ENCODE data around the gene MAP7. TPM values are rescaled to one million over a fixed set of nuclear protein-coding genes. Genes with fewer than 3 reads are reported as not detected.

Gene MAP7
- total RNA-seq, 1 experiment from 2014 or later = 1.1 TPM

DNA sequence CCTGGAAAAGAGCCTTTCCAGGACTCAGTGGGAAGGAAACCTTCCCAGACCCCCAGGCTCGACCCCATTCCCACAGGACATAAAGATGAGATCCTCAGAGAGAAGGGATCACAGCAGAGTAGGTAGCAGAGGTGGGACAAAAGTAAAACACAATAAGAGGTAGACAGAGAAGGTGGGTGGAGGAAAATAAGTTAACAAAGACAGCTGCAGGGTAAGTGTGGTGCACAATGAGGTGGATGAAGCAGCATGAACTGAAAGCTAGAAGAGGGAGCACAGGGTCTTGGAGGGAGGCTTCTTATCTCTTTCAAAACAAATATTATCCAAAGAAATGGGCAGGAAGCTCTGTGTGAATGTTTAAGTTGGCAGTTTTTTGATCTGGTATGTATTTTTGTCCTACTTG is 14.0 kb upstream of the MAP7 start:
- DNase-seq (ENCODE audit: low read depth) = no peak

DNA sequence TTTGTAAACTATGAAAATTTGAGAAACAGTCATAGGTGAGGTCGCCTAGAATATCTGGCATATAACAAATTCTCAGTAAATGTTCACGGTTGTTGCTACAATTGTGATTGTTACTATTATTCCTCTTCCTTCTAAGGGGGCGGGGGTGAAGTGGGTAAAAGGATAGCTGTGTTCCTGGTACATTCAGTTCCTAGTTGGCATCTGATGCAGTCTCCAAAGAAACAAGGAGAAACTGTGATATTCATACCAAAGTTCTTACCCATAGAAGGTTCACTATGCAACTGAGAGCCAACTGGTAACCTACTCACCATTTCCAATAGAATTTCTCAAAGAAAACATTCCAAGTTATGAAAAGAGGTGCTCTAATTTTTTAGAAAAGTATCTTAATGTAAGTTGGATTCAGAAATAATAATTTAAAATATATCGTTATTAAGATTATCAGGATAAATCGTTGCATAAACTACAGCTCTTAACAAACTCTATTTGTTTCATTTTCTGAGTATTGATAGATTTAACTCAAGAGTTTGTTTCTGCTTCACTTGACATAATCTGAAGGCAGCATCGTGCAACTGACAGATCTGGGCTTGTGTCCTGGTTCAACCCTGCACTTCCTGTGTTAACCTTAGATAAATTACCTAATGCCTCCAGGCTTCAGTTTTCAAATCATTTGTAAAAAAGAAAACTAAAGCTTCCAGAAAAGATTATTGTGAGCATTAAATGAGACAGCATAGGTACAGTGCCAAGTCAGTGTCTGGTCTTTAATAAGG is 13.3 kb upstream of the MAP7 start:
- no peak for DNase-seq (ENCODE audit: low read depth)

DNA sequence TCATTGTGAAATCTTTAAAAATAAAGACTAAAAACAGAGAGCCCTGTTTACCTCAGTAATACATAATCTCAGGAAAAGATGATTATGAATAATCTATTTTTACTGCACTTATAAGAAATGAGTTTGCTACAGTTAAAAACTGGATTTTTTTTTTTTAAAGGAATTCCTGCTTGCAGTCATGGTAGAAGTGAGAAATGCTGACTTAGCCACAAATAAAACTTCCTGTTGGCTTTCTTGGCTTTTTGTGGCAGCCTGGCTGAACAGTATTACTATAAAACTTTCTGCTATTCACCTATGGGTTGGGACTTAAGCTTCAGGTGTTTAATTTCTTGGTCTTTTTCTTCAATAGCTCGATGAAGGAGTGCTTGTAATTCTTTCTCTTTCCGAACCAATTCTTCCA is 12.0 kb upstream of the MAP7 start:
- DNase-seq (ENCODE audit: low read depth) = no peak

DNA sequence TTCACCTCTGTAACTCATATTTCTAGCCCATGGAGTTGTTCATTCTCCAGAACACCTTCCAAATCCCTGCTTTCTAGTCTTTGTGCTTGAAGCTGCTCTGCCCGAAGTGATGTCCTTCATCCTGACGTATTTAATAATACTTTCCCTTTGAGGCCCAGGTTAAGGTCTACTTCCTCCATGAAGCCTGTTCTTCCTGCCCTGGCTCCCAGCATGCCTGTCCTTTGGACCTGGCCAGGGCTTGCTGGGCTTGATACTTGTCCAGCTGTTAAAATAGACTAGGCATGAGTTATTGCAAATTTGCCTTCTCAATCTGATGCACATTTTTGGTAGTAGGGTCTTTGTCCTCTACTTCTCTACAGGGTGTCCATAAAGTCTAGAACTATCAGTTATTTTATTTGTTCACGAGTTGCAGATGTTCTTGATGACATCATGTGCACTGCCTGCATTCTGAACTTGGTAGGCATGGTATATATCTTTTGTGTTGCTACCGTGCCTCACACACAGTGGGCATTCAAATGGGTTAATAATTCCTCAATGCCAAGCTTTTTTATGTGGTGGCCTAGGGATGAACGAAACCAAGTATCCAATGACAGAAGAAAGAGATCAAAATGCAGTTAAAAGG is 3.1 kb upstream of the MAP7 start:
- DNase-seq (ENCODE audit: low read depth) = no peak

DNA sequence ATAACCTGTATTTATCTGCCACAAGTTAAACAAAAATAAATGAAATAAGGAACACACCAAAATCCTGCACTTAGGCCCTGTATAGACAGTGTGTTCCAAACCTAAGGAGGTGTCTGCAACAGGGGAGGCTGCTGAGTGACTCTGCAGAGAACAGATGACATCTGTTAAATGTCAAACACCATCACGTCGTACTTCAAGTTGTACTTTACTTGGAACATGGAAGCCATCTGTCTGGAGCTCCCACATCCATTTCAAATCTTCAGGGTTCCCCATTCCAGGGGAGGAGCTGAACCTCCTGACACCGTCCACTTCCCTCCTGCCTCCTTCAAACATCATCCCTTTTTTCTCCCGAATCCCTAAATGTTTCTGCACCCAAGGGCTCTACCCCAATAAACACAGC is 1.8 kb upstream of the MAP7 start:
- DNase-seq (ENCODE audit: low read depth) = no peak

DNA sequence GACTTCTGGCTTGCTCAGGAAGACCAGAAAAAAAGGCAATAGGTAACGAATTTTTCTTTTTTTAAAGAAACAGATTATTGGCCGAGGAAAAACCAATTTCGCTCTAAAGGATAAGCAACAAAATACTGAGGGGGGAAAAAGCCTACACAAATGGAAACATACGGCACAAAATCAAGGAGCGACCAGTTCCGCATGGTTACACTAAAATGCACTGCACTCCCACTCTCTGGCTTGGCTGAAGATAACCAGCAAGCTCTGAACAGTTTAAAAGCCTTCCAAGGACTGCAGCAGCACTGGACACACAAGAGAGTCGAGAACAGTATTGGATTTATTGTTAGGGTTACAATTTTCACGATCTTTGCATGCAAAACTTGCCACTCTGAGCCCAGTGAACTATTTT is 881 bp upstream of the MAP7 start:
- no peak for DNase-seq (ENCODE audit: low read depth)

DNA sequence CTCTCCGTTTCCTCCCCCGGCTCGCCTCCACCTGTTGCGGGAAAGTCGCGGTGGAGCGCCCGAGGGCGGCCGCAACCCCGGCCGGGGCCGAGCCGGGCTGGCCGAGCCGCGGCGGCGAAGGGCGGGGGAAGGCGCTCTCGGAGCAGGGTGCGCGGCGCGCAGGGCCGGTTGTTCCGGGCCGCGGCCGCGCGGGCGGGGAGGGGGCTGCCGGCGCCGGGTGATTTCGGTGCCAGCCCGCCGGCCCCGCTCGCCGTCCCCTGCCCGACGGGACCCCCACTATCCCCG is 235 bp downstream of the MAP7 start:
- DNase-seq (ENCODE audit: low read depth) = no peak

DNA sequence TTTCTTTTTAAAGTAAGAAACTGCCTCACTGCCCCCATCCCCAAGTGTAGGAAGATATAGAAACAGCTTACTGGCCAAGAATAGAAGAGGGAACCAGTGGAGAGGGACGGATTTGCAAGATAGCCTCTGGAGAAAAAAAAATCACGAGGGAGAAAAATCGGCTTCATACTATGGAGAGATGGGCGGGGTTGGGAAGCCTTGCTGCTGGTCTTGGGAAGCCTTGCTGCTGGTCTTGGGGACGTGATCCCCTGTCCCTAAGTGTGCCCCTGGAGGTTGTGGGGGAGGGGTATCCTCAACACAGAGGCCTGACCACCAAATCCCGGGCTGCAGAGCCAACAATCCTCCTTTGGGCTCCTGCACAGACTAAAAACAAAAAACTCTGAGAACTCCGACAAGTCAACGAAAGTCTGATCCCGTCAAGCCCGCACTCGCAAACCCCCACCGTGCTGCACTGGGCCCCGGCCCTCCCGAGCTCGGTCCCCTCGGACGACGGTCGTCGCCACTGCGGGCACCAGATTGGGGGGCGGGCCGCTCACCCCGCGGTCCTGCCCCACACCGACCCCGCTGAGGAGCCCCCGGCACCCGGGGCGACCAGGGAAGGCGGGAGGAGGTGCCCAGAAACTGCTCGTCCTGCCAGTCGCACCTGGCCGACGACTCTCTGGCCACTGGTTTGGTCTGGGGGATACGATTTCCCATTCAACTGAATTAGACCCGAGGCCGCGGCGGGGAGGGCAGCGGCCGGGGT is 750 bp downstream of the MAP7 start:
- no peak for DNase-seq (ENCODE audit: low read depth)

DNA sequence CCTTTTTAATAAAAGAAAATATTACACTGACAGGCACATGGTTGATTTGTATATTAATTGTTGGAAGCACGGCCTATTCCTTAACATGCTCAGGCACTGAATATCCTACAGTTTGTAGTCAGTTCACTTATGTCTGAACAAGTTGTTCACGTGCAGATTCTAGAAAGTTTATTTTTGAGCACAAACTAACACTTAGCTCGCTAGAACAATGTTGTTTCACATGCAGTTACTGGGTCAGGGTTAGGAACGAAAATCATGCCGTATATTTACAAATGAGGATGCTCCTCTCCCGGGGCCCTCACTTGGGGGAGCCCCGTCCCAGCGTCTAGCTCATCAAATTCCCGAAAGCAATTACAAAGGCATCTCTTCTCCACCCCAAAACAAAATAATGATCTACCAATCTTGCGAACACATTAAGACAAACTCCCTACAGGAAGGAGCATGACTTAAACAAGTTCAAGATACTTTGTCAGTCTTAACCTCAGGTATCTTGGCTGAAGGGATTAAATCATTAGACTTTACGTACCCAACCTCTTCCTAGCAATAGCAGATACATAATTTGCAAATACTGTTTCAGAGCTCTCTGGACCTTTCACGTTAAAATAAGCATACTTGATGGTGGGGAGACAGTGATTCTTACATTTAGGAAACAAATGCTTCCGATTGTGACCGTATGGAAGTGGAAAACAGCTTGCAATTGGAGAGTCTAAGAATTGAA is 1.5 kb downstream of the MAP7 start:
- DNase-seq (ENCODE audit: low read depth) = no peak

DNA sequence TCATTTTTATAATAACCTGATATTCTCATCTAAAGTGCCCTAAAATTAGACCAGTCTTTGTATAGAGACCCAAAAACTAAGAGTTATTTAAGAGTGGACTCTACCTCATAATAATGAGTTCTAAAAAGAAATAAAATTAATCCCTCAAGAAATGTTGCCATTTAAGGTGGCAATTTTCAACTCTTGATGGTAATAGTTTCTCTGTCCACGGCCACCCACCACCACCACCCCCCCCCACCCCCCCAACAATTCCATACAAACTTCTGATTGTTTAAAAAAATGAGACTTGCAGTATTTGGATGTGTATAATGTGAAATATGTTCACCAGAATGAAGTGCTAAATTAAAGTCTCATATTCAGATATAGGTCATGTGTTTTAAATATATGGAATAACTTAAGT is 2.4 kb downstream of the MAP7 start:
- no peak for DNase-seq (ENCODE audit: low read depth)

DNA sequence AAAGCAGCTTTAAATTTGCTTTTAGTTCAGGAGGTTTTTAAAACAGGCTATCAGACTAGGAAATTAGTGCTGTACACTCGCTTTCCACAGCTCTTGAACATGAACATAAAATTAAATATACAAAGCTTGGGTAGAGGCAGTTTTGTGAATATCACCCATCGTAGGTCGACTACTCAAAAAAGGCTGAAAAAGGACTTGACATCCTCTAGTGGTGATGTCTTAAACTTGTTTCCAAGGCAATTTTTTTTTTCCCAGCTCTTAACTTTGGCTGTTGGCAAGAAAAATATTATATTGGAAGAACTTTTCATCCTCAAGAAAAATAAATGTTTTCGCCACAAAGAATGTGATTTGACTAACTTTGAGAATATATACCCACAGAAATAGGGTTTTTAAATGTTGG is 2.9 kb downstream of the MAP7 start:
- peak; percentile 12 for DNase-seq (ENCODE audit: low read depth)

DNA sequence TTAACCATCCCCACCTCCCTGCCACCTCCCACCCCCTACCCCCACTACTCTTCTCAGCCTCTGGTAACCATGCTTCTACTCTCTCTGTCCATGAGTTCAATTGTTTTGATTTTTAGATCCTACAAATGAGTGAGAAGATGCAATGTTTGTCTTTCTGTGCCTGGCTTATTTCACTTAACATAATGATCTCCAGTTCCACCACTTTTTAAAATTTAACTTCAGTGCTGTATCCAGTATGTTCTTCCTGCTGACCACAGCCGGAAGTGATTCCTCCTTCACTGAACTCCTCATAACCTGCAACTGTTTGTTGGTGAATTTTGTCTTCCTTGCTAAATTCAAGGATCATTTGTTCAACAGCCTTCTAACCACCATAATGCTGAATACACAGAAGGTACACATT is 3.9 kb downstream of the MAP7 start:
- DNase-seq (ENCODE audit: low read depth) = no peak

DNA sequence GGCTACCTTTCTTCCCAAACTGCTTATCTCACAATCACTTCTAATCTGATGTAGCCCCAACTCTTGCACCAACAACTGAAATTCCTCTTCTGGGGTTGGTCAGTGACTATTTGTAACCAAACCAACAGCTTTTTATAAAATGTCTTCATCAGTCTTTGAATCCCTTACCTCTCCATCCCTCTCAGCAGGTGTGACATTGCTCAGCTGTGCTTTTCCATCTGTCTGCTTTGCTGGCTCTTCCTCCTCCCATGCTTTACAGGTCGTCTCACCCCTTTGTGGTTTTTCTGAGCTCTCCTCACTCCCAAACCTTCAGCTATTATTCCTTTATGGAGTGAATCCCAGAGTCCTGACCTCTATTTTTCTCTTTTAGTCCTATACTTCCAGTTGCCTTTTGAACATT is 5.9 kb downstream of the MAP7 start:
- DNase-seq (ENCODE audit: low read depth) = no peak

DNA sequence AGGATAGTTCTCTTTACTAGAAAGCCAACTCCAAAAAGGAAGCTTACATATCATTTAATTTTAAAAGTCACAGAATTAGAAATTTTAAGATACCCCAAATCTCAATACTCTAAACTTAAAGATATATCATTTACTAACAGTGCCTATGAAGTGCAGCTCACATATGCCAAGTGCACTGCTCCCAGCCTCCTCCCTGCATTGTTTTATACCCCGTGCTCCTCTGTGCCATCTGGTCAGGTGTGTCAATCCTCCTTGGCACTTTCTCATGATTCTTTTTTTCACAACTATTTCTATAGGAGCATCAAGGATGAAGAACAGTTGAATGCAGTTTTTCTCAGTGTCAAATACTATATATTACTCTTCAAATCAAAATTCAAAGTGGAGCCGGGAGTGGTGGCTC is 8.8 kb downstream of the MAP7 start:
- no peak for DNase-seq (ENCODE audit: low read depth)

DNA sequence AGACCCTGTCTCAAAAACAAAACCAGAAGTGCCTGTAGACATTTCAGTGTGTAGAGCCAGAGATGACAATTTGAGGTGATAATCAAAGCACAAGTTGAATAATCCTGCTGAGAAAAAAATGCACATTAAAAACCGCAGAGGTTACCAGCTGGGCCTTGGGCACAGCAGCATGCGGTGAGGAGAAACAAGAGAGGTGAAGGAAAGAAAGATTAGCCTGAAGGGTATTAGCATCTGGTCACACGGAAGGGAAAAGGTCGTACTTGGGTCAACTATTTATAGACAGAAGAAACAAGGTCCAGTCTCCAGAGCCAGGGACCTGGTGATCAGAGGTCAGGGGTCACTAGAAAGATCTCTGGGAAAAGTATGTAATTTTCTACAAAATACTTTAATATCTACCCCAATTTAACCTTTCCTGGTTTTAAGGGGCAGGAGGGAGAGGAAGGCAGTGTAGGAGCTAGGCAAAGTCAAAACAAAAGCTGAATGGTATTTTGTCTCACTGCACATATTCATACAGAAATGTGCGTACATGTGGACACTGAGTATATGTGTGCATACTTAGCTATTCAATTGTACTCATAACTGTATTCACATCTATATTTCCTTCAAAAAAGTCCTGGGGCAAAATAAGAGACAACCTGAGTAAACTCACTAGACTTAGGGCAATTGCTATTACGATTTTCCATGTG is 10.1 kb downstream of the MAP7 start:
- no peak for DNase-seq (ENCODE audit: low read depth)

DNA sequence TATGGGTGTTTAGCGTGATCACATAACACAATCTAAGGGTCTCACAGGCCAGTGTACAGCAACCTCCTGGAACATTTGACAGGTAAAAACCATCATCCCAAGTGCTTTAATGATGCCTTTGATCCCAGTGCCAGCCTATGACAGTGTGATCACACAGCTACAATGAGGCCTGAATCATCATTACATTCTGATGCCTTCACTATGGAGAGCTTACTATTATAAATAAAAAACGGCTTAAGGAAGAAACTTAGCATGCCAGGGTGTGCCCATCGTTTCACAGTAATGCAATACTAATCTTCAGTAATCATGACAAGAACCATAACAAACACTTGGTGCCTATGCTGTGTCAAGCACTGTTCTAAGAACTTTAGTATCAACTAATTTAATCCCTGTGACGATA is 11.4 kb downstream of the MAP7 start:
- no peak for DNase-seq (ENCODE audit: low read depth)

DNA sequence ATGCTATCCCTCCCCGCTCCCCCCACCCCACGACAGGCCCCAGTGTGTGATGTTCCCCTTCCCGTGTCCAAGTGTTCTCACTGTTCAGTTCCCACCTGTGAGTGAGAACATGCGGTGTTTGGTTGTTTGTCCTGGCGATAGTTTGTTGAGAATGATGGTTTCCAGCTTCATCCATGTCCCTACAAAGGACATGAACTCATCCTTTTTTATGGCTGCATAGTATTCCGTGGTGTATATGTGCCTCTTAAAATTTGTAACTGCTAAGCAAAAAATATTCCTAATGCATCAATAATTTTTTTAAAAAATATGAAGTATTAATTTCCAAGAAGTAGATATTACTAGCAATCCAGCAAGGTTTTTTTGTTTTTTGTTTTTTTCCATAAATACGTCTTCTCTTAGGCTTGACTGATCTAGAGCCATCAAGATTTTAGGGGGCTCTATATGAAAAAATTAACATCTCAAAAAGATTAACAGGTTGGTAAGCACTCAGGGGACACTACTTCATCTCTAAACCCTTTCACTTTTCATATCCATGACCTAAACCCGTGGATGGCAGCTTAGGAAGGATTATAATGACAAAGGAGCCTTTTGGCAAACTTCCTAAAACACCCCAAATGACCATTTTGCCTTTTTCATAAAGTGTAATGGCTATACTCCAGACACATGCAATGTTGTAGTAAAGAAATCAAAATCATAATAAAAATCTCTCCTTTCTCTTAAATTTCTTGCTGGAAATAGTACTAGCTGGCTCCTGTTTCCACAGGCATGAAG is 14.2 kb downstream of the MAP7 start:
- no peak for DNase-seq (ENCODE audit: low read depth)

DNA sequence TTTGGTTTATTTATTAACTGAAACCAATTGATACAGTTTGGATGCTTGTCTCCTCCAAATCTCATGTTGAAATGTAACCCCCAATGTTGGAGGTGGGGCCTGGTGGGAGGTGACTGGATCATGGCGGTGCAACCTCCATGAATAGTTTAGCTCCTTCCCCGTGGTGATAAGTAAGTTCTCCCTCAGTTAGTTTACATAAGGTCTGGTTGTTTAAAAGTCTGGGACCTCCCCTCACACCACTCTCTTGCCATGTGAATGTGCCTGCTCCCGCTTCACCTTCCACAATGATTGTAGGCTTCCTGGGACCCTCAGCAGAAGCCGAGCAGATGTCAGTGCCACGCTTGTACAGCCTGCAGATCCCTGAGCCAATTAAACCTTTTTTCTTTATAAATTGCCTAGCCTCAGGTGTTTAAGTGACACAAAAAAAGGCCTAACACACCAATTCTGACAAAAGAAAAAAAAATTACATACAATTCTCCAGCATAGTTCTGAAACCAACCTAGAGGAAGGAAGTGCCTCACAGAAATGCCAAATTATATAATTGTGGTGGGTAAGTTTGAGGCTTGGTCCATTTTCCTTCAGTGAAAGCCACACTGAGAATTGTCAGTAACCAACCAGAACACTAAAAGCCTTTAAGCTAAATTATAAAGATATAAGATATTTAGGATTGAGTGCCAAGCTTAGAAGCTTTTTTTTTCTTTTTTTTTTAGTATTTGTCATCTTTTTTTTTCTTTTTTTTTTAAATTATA is 15.0 kb downstream of the MAP7 start:
- DNase-seq (ENCODE audit: low read depth) = no peak

DNA sequence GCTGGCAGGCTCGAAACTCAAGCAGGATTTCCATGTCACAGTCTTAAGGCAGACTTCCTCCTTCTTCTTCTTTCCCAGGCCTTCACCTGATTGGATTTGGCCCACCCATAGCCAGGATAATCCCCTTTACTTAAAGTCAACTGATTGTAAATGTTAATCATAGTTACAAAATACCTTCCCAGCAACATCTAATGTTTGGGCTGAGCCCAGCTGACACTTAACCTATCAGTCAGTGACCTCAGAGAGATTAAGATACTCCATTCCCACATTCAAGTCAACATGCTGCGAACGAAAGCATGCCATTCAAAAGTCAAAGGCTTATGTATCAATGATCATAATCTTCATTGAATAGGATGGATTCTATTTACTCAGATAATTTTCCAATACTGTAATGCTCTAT is 16.0 kb downstream of the MAP7 start:
- DNase-seq (ENCODE audit: low read depth) = no peak

DNA sequence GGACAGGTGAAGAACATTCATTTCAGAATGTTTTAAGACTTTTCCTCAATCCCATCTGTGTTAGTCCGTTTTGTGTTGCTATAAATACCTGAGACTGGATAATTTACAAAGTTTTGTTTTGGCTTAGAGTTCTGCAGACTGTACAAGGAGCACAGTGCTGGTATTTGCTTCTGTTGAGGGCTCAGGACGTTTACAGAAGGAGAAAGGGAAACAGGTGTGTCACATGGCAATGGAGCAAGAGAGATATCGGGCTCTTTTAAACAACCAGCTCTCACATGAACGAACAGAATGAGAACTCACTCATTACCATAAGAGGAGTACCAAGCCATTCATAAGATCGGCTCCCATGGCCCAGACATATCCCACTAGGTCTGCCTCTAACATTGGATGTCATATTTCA is 16.7 kb downstream of the MAP7 start:
- DNase-seq (ENCODE audit: low read depth) = no peak

DNA sequence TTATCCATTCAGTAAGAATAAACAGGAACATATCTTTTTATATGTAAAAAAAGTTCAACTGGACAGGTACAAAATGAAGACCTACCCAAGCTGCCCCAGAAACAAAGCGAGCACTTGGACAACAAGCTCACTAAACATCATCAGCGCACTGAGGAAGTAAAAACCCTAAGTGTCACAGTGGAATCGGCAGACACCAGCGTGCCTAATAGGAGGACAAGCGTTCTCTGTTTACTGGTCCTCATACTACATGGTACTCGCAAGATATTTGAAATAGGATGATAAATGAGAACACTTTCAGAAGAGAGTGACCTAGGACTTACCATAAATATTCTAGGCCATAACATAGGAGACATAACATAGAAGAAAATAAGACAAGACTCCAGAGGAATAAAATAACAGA is 18.2 kb downstream of the MAP7 start:
- DNase-seq (ENCODE audit: low read depth) = no peak

All from Daoy (cell line).